Hepatocyte (in vitro differentiated cells): ENCODE measurements around the gene GRIK1. TPM values are rescaled to one million over a fixed set of nuclear protein-coding genes. Genes with fewer than 3 reads are reported as not detected.

ENCODE experiments used
- DNase-seq: peaks from one replicate; pipeline ENCODE4 v3.0.0-alpha.2; 2016; ENCODE audit warnings: low spot score
- H2AFZ ChIP-seq: fragments of 200-600 bp; sonication (generic); 2 replicates; pipeline ENCODE4 v1.6.0; 2016; ENCODE audit warnings: antibody characterized with exemption, mild to moderate bottlenecking
- H3K27ac ChIP-seq: fragments of 200-600 bp; sonication (generic); 2 replicates; pipeline ENCODE4 v1.5.1; 2016; ENCODE audit warnings: mild to moderate bottlenecking
- H3K27me3 ChIP-seq: fragments of 200-600 bp; sonication (generic); 2 replicates; pipeline ENCODE4 v1.6.1; 2016
- H3K36me3 ChIP-seq: fragments of 200-600 bp; sonication (generic); replicated peaks from 2 replicates; pipeline ENCODE4 v1.5.1; 2016; ENCODE audit warnings: low read depth; ENCODE audit not compliant: insufficient read depth
- H3K4me1 ChIP-seq: fragments of 200-600 bp; sonication (generic); 2 replicates; pipeline ENCODE4 v1.5.1; 2016; ENCODE audit warnings: mild to moderate bottlenecking, moderate library complexity; ENCODE audit not compliant: insufficient read depth
- H3K4me2 ChIP-seq: fragments of 200-600 bp; sonication (generic); 2 replicates; pipeline ENCODE4 v1.6.0; 2016
- H3K4me3 ChIP-seq: fragments of 200-600 bp; sonication (generic); 2 replicates; pipeline ENCODE4 v1.5.1; 2016; ENCODE audit warnings: mild to moderate bottlenecking
- H3K79me2 ChIP-seq: fragments of 200-600 bp; sonication (generic); 2 replicates; pipeline ENCODE4 v1.6.0; 2017; ENCODE audit warnings: mild to moderate bottlenecking
- H3K9me2 ChIP-seq: fragments of 200-600 bp; sonication (generic); replicated peaks from 2 replicates; pipeline ENCODE4 v1.6.0; 2017; ENCODE audit warnings: mild to moderate bottlenecking; ENCODE audit not compliant: insufficient read depth
- H3K9me3 ChIP-seq: fragments of 200-600 bp; sonication (generic); 2 replicates; pipeline ENCODE4 v1.5.1; 2016; ENCODE audit warnings: low read depth, mild to moderate bottlenecking
- H4K20me1 ChIP-seq: fragments of 200-600 bp; sonication (generic); 2 replicates; pipeline ENCODE4 v1.6.0; 2016; ENCODE audit warnings: mild to moderate bottlenecking; ENCODE audit not compliant: insufficient read depth, poor library complexity, severe bottlenecking
- CTCF ChIP-seq: fragments of 200-600 bp; sonication (generic); IDR thresholded peaks from 2 replicates; pipeline ENCODE4 v1.5.1; 2016; ENCODE audit warnings: antibody characterized with exemption, mild to moderate bottlenecking; ENCODE audit not compliant: poor library complexity
- EZH2 ChIP-seq: fragments of 200-600 bp; sonication (generic); IDR thresholded peaks from 2 replicates; pipeline ENCODE4 v1.6.1; 2016; ENCODE audit warnings: antibody characterized with exemption, mild to moderate bottlenecking, borderline replicate concordance
- EZH2phosphoT487 ChIP-seq: fragments of 200-600 bp; sonication (generic); IDR thresholded peaks from one replicate; pipeline ENCODE4 v1.6.1; 2018; ENCODE audit warnings: antibody characterized with exemption, mild to moderate bottlenecking, low read depth, moderate library complexity; ENCODE audit not compliant: unreplicated experiment, severe bottlenecking
- WGBS: methylation state at CpG from one replicate; pipeline ENCODE4 v1.1.6; 2016; ENCODE audit warnings: low lambda C conversion rate; ENCODE audit errors: missing lambda C conversion rate; 5-methylcytosine and 5-hydroxymethylcytosine counted together
- polyA plus RNA-seq: library from polyadenylated mRNA; unstranded; fragments of >200 nt; fragmentation: Nextera tagmentation; extraction: Ambion mirVana; gene quantifications from 2 replicates; pipeline ENCODE4 v1.2.1, GENCODE V29; 2016
- total RNA-seq: library from RNA; depleted of rRNA; stranded (reverse); fragments of >200 nt; gene quantifications from 2 replicates; pipeline ENCODE4 v1.2.3, GENCODE V29; 2014

GRIK1 gene
- total and polyA plus RNA-seq, 2 experiments from 2014 or later, result 0.77 to 2.3 TPM

- H3K79me2 ChIP-seq, result no peaks in the 10 kb centered on the region
- H2AFZ ChIP-seq, result no peak overlapping the region
- no peaks in the 10 kb centered on the region for H3K9me2 ChIP-seq
- H3K27ac ChIP-seq, result no peak overlapping the region
- no peaks in the 10 kb centered on the region for H3K27me3 ChIP-seq
- no peak for DNase-seq
- no peaks in the 10 kb centered on the region for H4K20me1 ChIP-seq
- TF ChIP-seq EZH2 (no peak), CTCF (no peak), EZH2phosphoT487 (no peak)
- 93% methylated on average over 2 of the region's 2 CpGs for WGBS
- H3K4me3 ChIP-seq, result no peak overlapping the region
- H3K36me3 ChIP-seq, result no peaks in the 10 kb centered on the region
- no peaks in the 10 kb centered on the region for H3K4me1 ChIP-seq
- H3K4me2 ChIP-seq, result no peak overlapping the region
- H3K9me3 ChIP-seq, result no peaks in the 10 kb centered on the region
These were observed 110.1 kb downstream of the GRIK1 start for GRCh38 chr21:29829564-29830275.

GRCh38 chr21:29827647-29828046 lies 112.1 kb downstream of the GRIK1 start:
- no peak overlapping the region for H3K4me2 ChIP-seq
- H2AFZ ChIP-seq, result no peak overlapping the region
- no peak overlapping the region for H3K27ac ChIP-seq
- TF ChIP-seq CTCF (no peak), EZH2 (no peak)
- no peaks in the 10 kb centered on the region for H3K9me2 ChIP-seq
- DNase-seq, result no peak
- no peaks in the 10 kb centered on the region for H3K4me1 ChIP-seq
- no peaks in the 10 kb centered on the region for H3K9me3 ChIP-seq
- no peaks in the 10 kb centered on the region for H3K36me3 ChIP-seq
- H3K27me3 ChIP-seq, result no peaks in the 10 kb centered on the region
- H4K20me1 ChIP-seq, result no peaks in the 10 kb centered on the region
- H3K4me3 ChIP-seq, result no peak overlapping the region
- WGBS, result 96% methylated on average over 2 of the region's 2 CpGs
- H3K79me2 ChIP-seq, result no peaks in the 10 kb centered on the region

- TF ChIP-seq EZH2 (no peak), EZH2phosphoT487 (no peak), CTCF (no peak)
- H3K4me3 ChIP-seq, result no peak overlapping the region
- 96% methylated on average over 3 of the region's 3 CpGs for WGBS
These were observed 112.6 kb downstream of the GRIK1 start for GRCh38 chr21:29827236-29827635.

More at GRCh38 chr21:29827236-29827635, 112.6 kb downstream of the GRIK1 start:
- H4K20me1 ChIP-seq, result no peaks in the 10 kb centered on the region
- no peak for DNase-seq
- H2AFZ ChIP-seq, result no peak overlapping the region
- H3K4me2 ChIP-seq, result no peak overlapping the region
- no peaks in the 10 kb centered on the region for H3K79me2 ChIP-seq
- no peaks in the 10 kb centered on the region for H3K4me1 ChIP-seq
- no peaks in the 10 kb centered on the region for H3K27me3 ChIP-seq
- no peaks in the 10 kb centered on the region for H3K9me3 ChIP-seq
- H3K36me3 ChIP-seq, result no peaks in the 10 kb centered on the region
- no peaks in the 10 kb centered on the region for H3K9me2 ChIP-seq
- H3K27ac ChIP-seq, result no peak overlapping the region
